ENCODE results near the gene COCH. TPM values are rescaled to one million over a fixed set of nuclear protein-coding genes. Genes with fewer than 3 reads are reported as not detected.

COCH gene
- total RNA-seq, 3 donors from 2014 or later: 0.89 to 1.6 (median 1.4) TPM

GRCh38 chr14:30935445-30935844 lies 61.1 kb downstream of the COCH start:
- ATAC-seq (no peak), DNase-seq (no peak)
- Histone ChIP-seq H3K36me3 (ENCODE audit: low read depth) (no peaks in the 10 kb centered on the region), H3K4me3 (no peak overlapping the region), H3K9me3 (no peaks in the 10 kb centered on the region), H3K4me1 (ENCODE audit: low read depth) (no peaks in the 10 kb centered on the region)
- intact Hi-C loops (cut with DNase I, micrococcal nuclease): no loop called here
- no peak for TF ChIP-seq CTCF (IDR thresholded peaks at IDR 0.05)

- no peaks in the 10 kb centered on the region for H3K36me3 ChIP-seq (ENCODE audit: low read depth)
- no peaks in the 10 kb centered on the region for H3K4me1 ChIP-seq (ENCODE audit: low read depth)
- ATAC-seq (no peak), DNase-seq (no peak)
- H3K9me3 ChIP-seq: no peaks in the 10 kb centered on the region
- TF ChIP-seq CTCF (IDR thresholded peaks at IDR 0.05): no peak
- H3K4me3 ChIP-seq: no peak overlapping the region
- intact Hi-C loops (cut with DNase I, micrococcal nuclease): no loop called here
Observed at GRCh38 chr14:30938617-30939016, 64.3 kb downstream of the COCH start.

Other genes starting within 250 kb of the COCH start
- gene AP4S1, start 151.1 kb downstream of the COCH start, total RNA-seq: 1 to 10 TPM; 3.0 to 9.9 (median 4.0) TPM
- 10 to 100 TPM; 46.0 to 61.9 (median 46.3) TPM for gene STRN3, start 151.8 kb downstream of the COCH start, total RNA-seq

Data from mucosa of descending colon (tissue), 3 donors.